Left ventricle myocardium inferior (tissue), 1 donor: ENCODE results near the gene UVRAG. TPM values are rescaled to one million over a fixed set of nuclear protein-coding genes. Genes with fewer than 3 reads are reported as not detected.
A peak's percentile ranks its signal among the peaks of the same experiment; 100 is the strongest.

ENCODE experiments used
- DNase-seq: peaks from one replicate; pipeline ENCODE4 v3.0.0-alpha.2; 2020
- H3K27ac ChIP-seq: fragments of 200-600 bp; replicated peaks from 2 replicates; pipeline ENCODE4 v1.8.0; 2021
- H3K27me3 ChIP-seq: fragments of 200-600 bp; 2 replicates; pipeline ENCODE4 v1.8.0; 2021; ENCODE audit warnings: low read depth
- H3K36me3 ChIP-seq: fragments of 200-600 bp; 2 replicates; pipeline ENCODE4 v1.8.0; 2021
- H3K4me1 ChIP-seq: fragments of 200-600 bp; 2 replicates; pipeline ENCODE4 v1.8.0; 2021
- H3K4me3 ChIP-seq: fragments of 200-600 bp; 2 replicates; pipeline ENCODE4 v1.8.0; 2021; ENCODE audit warnings: mild to moderate bottlenecking, moderate library complexity
- H3K9me3 ChIP-seq: fragments of 200-600 bp; replicated peaks from 2 replicates; pipeline ENCODE4 v1.8.0; 2021
- intact Hi-C: fragments of 100-400 bp; cut with micrococcal nuclease; formaldehyde crosslinking; loops from one replicate; pipeline ENCODE4 v1.11.0; 2022
- total RNA-seq: library from RNA; stranded (reverse); fragmentation: NEBNext Ultra II Directional; extraction: Animal tissue kit (Norgen Biotek cat#: 25700); gene quantifications from one replicate; pipeline ENCODE4 v1.2.1, GENCODE V29; 2021
- TF ChIP-seq, protein P1 (sequence below): fragments of 200-600 bp; IDR thresholded peaks from 2 replicates; pipeline ENCODE4 v1.8.0; 2021; ENCODE audit warnings: antibody characterized with exemption, mild to moderate bottlenecking, borderline replicate concordance
- donor health status: DM: no; HTN: yes; CAD: no; lungs with severe emphysema.

UVRAG gene
- total RNA-seq, 1 donor from 2014 or later, result 11.4 TPM

DNA sequence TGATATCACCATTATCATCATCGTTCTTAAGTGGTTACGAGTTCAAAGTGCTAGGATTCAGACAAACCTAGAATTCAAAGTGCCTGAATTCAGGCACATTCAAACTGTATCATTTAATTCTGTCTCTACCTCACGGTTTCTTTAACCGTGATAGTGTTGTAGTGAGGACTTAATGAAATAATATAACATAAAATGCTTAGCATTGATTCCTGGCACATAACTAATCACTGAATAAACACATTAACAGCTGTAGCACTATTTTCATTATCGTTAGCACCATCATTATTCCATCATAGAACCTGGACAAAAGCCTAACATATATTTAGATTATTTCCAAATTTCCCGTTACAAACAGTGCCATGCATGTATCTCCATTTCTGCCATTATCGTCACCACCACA lies 289.3 kb downstream of the UVRAG start:
- Histone ChIP-seq H3K9me3 (no peaks in the 10 kb centered on the region), H3K4me1 (peaks cover 24% of the 10 kb centered on the region), H3K4me3 (no peak overlapping the region), H3K27me3 (no peaks in the 10 kb centered on the region), H3K27ac (no peak overlapping the region), H3K36me3 (no peaks in the 10 kb centered on the region)
- DNase-seq, result no peak
- TF ChIP-seq, protein P1, sequence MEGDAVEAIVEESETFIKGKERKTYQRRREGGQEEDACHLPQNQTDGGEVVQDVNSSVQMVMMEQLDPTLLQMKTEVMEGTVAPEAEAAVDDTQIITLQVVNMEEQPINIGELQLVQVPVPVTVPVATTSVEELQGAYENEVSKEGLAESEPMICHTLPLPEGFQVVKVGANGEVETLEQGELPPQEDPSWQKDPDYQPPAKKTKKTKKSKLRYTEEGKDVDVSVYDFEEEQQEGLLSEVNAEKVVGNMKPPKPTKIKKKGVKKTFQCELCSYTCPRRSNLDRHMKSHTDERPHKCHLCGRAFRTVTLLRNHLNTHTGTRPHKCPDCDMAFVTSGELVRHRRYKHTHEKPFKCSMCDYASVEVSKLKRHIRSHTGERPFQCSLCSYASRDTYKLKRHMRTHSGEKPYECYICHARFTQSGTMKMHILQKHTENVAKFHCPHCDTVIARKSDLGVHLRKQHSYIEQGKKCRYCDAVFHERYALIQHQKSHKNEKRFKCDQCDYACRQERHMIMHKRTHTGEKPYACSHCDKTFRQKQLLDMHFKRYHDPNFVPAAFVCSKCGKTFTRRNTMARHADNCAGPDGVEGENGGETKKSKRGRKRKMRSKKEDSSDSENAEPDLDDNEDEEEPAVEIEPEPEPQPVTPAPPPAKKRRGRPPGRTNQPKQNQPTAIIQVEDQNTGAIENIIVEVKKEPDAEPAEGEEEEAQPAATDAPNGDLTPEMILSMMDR, result no peak
- intact Hi-C loops, result no loop called here

DNA sequence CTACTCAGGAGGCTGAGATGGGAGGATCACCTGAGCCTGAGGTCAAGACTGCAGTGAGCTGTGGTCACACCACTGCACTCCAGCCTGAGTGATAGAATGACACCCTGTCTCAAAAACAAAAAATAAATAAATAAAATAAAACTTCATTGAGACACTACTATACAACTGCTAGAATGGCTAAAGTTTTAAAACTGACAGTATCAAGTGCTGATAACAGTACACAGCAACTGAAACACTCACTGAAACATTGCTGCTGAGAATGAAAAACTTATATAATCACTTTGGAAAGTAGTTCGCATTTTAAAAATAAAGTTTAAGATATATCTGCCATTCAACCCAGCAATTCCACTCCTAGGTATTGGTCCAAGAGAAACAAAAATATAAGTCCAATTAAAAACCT lies 290.6 kb downstream of the UVRAG start:
- H3K4me3 ChIP-seq, result no peak overlapping the region
- no peaks in the 10 kb centered on the region for H3K9me3 ChIP-seq
- no peak for DNase-seq
- TF ChIP-seq, protein P1, result no peak
- H3K4me1 ChIP-seq, result peaks cover 24% of the 10 kb centered on the region
- no peaks in the 10 kb centered on the region for H3K36me3 ChIP-seq
- intact Hi-C loops, result no loop called here
- H3K27ac ChIP-seq, result no peak overlapping the region
- no peaks in the 10 kb centered on the region for H3K27me3 ChIP-seq

DNA sequence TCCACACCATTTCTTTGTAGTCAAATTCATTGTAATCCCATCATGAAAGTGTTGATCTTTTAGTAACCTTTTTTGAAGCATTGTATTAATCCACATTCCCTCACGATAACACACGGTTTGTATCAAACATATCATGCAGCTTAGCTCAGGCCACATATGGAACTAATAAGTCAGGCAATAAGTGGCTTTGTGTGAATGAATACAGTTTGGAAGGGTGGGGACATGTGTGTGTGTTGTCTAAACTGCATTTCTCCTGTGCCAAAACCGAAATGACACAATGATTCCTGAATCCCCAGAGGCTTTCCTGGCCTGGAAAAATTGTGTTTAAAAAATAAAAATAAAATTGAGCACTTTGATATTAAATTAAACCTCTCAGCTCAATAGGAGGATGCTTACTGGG lies 293.0 kb downstream of the UVRAG start:
- H3K4me1 ChIP-seq, result peaks cover 10% of the 10 kb centered on the region
- DNase-seq, result no peak
- H3K36me3 ChIP-seq, result peaks cover 4% of the 10 kb centered on the region
- H3K9me3 ChIP-seq, result no peaks in the 10 kb centered on the region
- H3K27ac ChIP-seq, result no peak overlapping the region
- no peaks in the 10 kb centered on the region for H3K27me3 ChIP-seq
- no peak overlapping the region for H3K4me3 ChIP-seq
- TF ChIP-seq, protein P1, result no peak
- intact Hi-C loops, result no loop called here

DNA sequence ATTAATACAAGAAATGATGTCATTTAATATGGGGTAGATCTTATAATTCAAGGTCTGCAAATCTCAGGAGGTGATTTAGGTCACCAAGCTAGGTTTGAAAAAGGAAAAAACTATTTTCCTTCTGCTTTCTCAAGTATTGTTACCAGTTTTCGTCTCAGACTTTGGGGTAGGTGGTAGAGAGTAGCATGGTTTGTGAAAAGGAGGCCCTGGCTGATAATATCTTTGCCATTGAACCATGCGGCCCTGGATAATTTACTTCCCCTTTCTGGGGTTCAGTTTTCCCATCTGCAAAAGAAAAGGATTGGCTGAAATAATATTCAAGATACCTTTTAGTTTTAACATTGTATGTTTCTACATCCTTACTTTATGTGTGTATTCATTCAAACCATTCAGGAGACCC lies 299.2 kb downstream of the UVRAG start:
- no peak overlapping the region for H3K4me3 ChIP-seq
- H3K27me3 ChIP-seq, result no peaks in the 10 kb centered on the region
- TF ChIP-seq, protein P1, result no peak
- H3K27ac ChIP-seq, result no peak overlapping the region
- peaks cover 11% of the 10 kb centered on the region for H3K36me3 ChIP-seq
- intact Hi-C loops, result no loop called here
- H3K4me1 ChIP-seq, result peaks cover 12% of the 10 kb centered on the region
- H3K9me3 ChIP-seq, result no peaks in the 10 kb centered on the region
- DNase-seq, result no peak

DNA sequence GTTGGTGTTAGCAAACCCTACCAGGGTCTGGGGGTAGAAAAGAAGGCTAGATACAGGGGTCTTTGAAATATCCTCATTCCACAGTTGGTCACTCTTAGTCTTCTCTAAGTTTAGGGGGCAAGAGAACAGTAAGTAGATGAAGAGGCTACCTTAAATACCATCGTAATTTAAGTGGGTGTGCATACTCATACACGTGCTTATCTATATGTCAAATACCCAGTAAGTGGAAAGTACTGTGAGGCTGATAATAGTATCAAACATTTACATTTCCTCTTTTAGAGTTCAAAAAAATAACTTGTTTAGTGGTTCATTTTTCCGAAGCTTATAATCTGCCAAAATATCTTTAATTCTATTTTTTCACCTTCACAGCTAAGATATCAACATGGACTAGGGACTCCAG lies 300.5 kb downstream of the UVRAG start:
- no peaks in the 10 kb centered on the region for H3K27me3 ChIP-seq
- no peak overlapping the region for H3K4me3 ChIP-seq
- TF ChIP-seq, protein P1, result no peak
- intact Hi-C loops, result no loop called here
- H3K36me3 ChIP-seq, result peaks cover 11% of the 10 kb centered on the region
- no peak overlapping the region for H3K27ac ChIP-seq
- no peaks in the 10 kb centered on the region for H3K9me3 ChIP-seq
- no peak for DNase-seq
- peaks cover 25% of the 10 kb centered on the region for H3K4me1 ChIP-seq

DNA sequence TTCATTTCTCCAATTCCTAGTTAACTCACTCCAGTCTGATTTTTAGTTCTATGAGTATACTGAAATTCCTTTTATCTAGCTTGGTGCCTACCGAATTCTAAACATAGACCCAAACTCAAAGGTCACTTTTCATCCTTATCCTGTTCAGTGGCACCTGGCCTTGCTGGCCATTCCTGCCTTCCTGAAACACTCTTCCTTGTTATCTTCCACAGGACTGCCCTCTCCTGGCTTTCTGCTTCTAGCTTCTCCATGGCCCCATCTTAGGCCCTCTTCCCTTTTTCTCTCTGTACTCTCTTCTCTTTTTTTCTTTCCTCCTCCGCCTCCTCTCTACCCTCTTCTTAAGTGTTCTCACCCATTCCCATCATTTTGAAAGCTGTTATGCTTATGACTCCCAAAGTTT lies 304.0 kb downstream of the UVRAG start:
- no peak overlapping the region for H3K4me3 ChIP-seq

More for the DNA sequence above, 304.0 kb downstream of the UVRAG start:
- Histone ChIP-seq H3K27me3 (no peaks in the 10 kb centered on the region), H3K4me1 (peaks cover 56% of the 10 kb centered on the region), H3K36me3 (peaks cover 7% of the 10 kb centered on the region), H3K27ac (peak overlapping the region; percentile 82), H3K9me3 (no peaks in the 10 kb centered on the region)
- no peak for DNase-seq
- TF ChIP-seq, protein P1, result no peak
- intact Hi-C loops, result no loop called here
